Glutamatergic neuron (in vitro differentiated cells): ENCODE data around the gene HACD2. TPM values are rescaled to one million over a fixed set of nuclear protein-coding genes. Genes with fewer than 3 reads are reported as not detected.
A peak's percentile ranks its signal among the peaks of the same experiment; 100 is the strongest.

Source experiments
- DNase-seq: peaks from one replicate; pipeline ENCODE4 v3.0.0; 2022
- H3K27ac Mint-ChIP-seq: one replicate; pipeline ENCODE4 v1.8.0; 2020; ENCODE audit warnings: mild to moderate bottlenecking, mixed read lengths, inconsistent platforms; ENCODE audit not compliant: unreplicated experiment
- H3K27me3 Mint-ChIP-seq: one replicate; pipeline ENCODE4 v1.8.0; 2020; ENCODE audit warnings: mild to moderate bottlenecking, moderate library complexity, mixed read lengths, inconsistent platforms; ENCODE audit not compliant: unreplicated experiment
- H3K36me3 Mint-ChIP-seq: one replicate; pipeline ENCODE4 v1.8.0; 2020; ENCODE audit warnings: mild to moderate bottlenecking, mixed read lengths, inconsistent platforms; ENCODE audit not compliant: unreplicated experiment
- H3K4me1 Mint-ChIP-seq: one replicate; pipeline ENCODE4 v1.8.0; 2020; ENCODE audit warnings: mild to moderate bottlenecking, low read depth, mixed read lengths, inconsistent platforms; ENCODE audit not compliant: unreplicated experiment
- H3K4me3 Mint-ChIP-seq: one replicate; pipeline ENCODE4 v1.8.0; 2020; ENCODE audit warnings: mild to moderate bottlenecking, mixed read lengths, inconsistent platforms; ENCODE audit not compliant: unreplicated experiment
- H3K9me3 Mint-ChIP-seq: one replicate; pipeline ENCODE4 v1.8.0; 2020; ENCODE audit warnings: mild to moderate bottlenecking, moderate library complexity, mixed read lengths, inconsistent platforms; ENCODE audit not compliant: unreplicated experiment
- long read RNA-seq: library from polyadenylated mRNA; unstranded; transcript quantifications from one replicate; pipeline ENCODE4 v2.0.0, GENCODE V29; 2020; ENCODE audit not compliant: unreplicated experiment
- total RNA-seq: library from RNA; stranded (reverse); fragmentation: NEBNext Ultra II Directional; extraction: Animal tissue kit (Norgen Biotek cat#: 25700); gene quantifications from one replicate; pipeline ENCODE4 v1.2.1, GENCODE V29; 2021; ENCODE audit not compliant: unreplicated experiment
- TF ChIP-seq, protein P1 (sequence below): fragments of 200-600 bp; sonication (generic); IDR thresholded peaks from one replicate; pipeline ENCODE4 v1.5.0; 2021; ENCODE audit not compliant: partially characterized antibody, unreplicated experiment

Gene HACD2, protein sequence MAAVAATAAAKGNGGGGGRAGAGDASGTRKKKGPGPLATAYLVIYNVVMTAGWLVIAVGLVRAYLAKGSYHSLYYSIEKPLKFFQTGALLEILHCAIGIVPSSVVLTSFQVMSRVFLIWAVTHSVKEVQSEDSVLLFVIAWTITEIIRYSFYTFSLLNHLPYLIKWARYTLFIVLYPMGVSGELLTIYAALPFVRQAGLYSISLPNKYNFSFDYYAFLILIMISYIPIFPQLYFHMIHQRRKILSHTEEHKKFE
- 6.9 TPM for total RNA-seq
- long read RNA-seq, partial matches to known transcripts: 0 of 1 reads
- long read RNA-seq, other reads (novel, unspliced or antisense): 1 of 1 reads

DNA sequence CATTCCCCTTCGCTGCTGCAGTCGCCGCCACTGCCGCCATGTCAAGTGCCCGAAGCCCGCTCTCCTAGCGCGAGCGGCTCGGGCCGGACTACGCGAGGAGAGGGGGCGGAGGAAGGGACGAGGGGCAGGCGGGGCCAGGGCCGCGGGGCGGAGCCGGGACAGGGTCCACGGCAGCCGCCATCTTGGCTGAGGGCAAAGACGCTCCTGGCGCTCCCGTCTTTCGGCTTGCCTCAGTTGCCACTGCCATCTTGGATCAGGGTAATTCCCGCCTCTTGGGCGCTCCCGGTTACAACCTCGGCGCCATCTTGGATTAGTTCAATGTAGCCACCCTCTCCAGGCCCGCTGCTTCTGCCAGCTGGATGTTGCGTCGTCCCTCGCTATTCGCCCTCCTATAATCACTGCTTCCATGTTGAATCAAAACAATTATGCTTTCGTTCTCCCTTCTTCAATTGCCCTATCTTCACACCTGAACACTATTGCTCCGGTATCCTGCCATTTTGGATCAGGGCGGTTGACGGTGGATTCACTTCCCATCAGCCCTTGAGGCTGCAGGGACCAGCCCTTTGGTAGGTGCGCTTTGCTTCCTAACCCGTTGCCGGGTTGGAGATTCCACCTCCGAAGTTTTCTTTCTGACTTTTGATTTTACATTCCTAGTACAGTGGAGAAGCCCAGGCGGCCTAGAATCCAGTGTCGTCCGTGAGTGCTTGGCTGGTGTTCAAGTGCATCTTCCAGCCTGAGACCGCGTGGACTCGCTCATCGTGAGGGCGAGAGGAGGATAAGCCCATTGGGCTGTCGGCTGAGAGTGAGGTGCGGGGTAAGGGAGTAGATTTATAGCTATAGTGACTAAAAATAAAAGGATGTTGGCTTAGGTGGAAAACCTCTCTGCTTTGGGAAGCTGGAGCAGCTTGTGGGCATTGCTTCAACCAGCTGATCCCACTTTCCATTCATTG, at the start of gene HACD2:
Gene HACD2, minus strand, starts transcription at position 66 of the 950 bp plus-strand sequence. Its CDS starts 26 bp downstream, at position 40.
- peak; percentile 97 for DNase-seq
- peak within 1 kb of the TSS; percentile 91 for H3K4me3 Mint-ChIP-seq
- H3K36me3 Mint-ChIP-seq: peaks cover 24% of the 10 kb centered on the region

DNA sequence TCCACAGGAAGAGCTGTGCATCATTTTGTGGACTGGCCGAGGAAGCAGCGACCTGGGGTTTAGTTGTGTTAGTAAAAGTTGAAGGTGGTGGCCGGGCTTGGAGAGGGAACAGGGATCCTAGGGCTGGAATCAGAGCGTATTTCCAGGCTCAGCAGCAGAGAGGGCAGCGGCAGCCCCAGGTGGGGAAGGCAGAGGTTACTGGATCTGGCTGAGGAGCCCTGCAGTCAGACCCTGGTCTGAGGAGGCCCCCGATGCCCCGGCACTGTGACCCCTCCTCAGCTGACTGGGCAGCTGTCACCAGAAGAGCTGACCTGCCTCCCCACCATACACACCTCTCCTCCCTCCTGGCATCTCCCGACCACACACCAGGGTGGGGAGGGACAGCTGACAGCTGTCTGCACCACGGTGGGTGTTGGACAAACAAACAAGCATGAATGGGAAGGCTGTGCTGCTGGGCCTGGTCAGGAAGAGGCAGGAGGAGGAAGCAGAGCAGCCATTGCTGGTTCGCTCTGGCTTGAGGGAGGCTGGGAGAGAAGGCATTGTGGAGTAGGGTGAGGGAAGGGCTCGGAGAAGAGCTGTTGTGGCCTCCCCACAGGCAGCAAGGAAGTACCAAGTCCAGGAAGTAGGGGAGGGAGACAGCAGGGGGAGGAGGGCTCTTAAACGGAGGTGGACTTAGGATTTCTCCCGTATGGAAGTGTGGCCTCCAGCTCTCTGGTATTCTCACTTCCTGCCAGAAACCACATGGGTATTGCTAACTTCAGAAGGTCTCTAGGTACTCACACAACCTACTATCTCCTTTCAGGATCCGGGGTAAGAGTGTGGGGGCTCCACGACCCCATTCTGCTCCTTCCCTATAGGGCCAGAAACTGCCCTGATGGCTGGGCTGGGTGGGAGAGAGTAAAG, 49.5 kb upstream of the HACD2 start:
- Mint-ChIP-seq H3K27me3 (no peaks in the 10 kb centered on the region), H3K4me3 (no peak overlapping the region), H3K36me3 (no peaks in the 10 kb centered on the region), H3K27ac (peak overlapping the region; percentile 71), H3K4me1 (peaks cover 26% of the 10 kb centered on the region), H3K9me3 (peaks cover 3% of the 10 kb centered on the region)
- no peak for DNase-seq
- TF ChIP-seq, protein P1, sequence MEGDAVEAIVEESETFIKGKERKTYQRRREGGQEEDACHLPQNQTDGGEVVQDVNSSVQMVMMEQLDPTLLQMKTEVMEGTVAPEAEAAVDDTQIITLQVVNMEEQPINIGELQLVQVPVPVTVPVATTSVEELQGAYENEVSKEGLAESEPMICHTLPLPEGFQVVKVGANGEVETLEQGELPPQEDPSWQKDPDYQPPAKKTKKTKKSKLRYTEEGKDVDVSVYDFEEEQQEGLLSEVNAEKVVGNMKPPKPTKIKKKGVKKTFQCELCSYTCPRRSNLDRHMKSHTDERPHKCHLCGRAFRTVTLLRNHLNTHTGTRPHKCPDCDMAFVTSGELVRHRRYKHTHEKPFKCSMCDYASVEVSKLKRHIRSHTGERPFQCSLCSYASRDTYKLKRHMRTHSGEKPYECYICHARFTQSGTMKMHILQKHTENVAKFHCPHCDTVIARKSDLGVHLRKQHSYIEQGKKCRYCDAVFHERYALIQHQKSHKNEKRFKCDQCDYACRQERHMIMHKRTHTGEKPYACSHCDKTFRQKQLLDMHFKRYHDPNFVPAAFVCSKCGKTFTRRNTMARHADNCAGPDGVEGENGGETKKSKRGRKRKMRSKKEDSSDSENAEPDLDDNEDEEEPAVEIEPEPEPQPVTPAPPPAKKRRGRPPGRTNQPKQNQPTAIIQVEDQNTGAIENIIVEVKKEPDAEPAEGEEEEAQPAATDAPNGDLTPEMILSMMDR: no peak

More for the DNA sequence above, at the start of gene HACD2:
- peak within 1 kb of the TSS; percentile 59 for H3K27ac Mint-ChIP-seq
- TF ChIP-seq, protein P1: no peak
- H3K4me1 Mint-ChIP-seq: no peaks in the 10 kb centered on the region
- H3K9me3 Mint-ChIP-seq: peaks cover 8% of the 10 kb centered on the region
- H3K27me3 Mint-ChIP-seq: no peaks in the 10 kb centered on the region

DNA sequence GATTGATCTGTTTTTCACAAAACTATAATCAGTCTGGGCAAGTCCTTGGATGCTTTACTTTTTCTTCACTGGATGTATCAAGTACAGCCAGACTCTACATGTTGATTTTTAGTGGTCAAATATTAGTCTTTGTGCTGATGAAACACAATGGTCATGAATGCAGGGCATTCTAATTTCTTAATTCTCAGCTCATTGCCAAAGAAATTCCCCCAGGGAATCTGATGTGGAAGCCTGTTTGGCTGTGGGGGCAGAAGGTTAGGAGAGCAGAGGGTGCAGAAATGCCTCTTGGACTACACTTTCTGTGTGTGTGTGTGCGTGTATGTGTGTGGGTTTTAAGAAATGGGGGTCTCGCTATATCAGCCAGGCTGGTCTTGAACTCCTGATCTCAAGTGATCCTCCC, 48.7 kb upstream of the HACD2 start:
- DNase-seq: no peak
- no peaks in the 10 kb centered on the region for H3K27me3 Mint-ChIP-seq
- peaks cover 4% of the 10 kb centered on the region for H3K9me3 Mint-ChIP-seq
- no peak overlapping the region for H3K4me3 Mint-ChIP-seq
- TF ChIP-seq, protein P1: no peak
- H3K4me1 Mint-ChIP-seq: peaks cover 26% of the 10 kb centered on the region
- peak overlapping the region; percentile 18 for H3K27ac Mint-ChIP-seq
- H3K36me3 Mint-ChIP-seq: no peaks in the 10 kb centered on the region

DNA sequence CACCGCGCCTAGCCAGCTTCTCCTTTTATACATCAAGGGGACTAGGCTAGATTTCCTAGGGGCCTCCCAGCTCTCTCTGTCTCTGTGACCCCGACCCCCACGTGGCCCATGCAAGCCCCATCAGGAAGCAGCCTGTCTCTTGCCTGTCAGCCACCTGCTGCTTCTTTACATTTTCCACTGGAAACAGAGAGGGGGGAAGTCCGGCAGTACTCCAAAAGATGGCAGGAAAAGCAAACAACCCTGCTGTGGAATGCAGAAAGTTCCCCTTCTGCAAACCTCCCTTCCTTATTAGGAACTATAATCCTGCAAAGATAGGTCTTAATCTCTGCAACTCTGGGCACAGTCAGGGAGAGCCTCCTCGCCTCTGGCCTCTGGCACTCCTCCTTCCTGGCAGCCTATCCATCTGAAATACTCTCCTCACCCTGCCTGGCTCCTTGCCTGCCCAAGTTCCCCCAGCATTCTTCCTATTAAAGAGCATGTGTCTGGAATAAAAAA, 47.4 kb upstream of the HACD2 start:
- Mint-ChIP-seq H3K4me3 (no peak overlapping the region), H3K4me1 (peaks cover 24% of the 10 kb centered on the region)
- no peak for DNase-seq

More for the DNA sequence above, 47.4 kb upstream of the HACD2 start:
- TF ChIP-seq, protein P1: no peak
- Mint-ChIP-seq H3K9me3 (peaks cover 5% of the 10 kb centered on the region), H3K27me3 (no peaks in the 10 kb centered on the region), H3K36me3 (no peaks in the 10 kb centered on the region), H3K27ac (no peak overlapping the region)
